GM18907 (cell line): Measurements from ENCODE around the gene C4orf36.

Experiments
- ATAC-seq: cut with Tn5 transposase; IDR thresholded peaks from one replicate; pipeline ENCODE4 v1.9.1; 2021; ENCODE audit warnings: mild to moderate bottlenecking, moderate library complexity; ENCODE audit not compliant: unreplicated experiment

The C4orf36 gene, protein sequence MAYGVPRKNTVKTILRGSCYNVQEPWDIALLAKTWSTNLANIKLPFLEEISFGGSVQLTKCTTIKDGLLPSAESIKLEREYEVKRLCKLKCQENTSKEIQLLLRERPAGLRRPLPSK

DNA sequence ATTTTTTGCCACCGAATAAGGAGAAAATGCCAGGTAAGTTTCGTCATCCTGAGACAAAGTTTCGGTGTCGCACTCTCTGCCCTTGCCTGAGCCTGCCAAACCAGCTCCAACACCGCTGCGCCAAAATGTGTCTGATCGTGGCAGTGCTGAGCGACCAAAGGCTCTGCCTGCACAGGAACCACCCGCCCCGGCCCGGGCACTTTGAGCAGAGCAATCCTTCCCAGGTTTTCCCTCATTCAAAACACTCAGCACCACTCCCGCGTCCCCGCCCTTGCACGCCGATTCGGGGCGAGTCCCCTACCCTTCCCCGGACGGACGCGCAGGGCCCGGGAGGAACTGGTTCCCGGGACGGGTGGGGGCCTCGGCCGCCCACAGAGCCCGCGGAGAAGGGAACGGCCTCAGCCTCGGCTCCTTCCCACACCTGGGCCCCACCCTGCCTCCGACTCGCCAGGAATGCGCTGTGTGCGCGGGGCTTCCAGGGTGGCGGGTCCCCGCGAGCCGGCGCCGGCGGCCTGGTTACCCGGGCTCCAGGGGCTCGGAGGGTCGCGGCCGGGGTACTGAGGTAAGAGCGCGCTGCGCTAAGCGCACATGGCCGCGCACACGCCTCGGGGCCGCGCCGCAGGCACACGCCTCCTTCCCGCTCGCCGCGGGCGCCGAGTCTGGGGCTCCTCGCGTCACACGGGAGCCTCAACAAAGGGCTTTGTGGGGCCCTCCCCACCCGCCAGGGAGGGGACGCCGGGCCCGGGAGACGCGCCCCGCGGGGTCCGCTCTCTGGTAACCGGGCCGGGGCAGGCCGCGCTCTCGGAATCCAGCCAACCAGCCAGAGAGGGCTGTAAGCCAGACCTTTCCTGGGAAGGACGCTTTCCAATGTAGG is at the start of gene C4orf36:
Gene C4orf36 (minus strand): TSS at position 661 of the 874 bp plus-strand sequence. CDS start 902 bp downstream, outside the sequence.
- peak; percentile 73 for ATAC-seq

DNA sequence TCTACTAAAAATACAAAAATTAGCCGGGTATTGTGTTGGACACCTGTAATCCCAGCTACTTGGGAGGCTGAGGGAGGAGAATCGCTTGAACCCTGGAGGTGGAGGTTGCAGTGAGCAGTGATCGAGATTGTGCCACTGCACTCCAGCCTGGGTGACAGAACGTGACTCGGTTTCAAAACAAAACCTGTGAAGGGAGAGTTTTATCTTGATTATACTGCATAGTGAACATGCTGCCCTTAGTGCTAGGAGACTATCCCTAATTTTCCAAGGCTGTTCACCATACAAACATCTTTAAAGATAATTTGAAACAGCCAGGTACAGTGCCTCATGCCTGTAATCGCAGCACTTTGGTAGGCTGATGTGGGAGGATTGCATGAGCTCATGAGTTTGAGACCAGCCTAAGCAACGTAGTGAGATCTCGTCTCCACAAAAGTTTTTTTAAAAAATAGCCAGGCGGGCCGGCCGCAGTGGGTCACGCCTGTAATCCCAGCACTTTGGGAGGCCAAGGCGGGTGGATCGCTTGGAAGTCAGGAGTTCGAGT is 48.8 kb upstream of the C4orf36 start:
- no peak for ATAC-seq

- ATAC-seq: peak; percentile 66
Measured at GRCh38 chr4:86939729-86940575, 47.7 kb upstream of the C4orf36 start.

- no peak for ATAC-seq
Measured at GRCh38 chr4:86938771-86939520, 46.7 kb upstream of the C4orf36 start.

DNA sequence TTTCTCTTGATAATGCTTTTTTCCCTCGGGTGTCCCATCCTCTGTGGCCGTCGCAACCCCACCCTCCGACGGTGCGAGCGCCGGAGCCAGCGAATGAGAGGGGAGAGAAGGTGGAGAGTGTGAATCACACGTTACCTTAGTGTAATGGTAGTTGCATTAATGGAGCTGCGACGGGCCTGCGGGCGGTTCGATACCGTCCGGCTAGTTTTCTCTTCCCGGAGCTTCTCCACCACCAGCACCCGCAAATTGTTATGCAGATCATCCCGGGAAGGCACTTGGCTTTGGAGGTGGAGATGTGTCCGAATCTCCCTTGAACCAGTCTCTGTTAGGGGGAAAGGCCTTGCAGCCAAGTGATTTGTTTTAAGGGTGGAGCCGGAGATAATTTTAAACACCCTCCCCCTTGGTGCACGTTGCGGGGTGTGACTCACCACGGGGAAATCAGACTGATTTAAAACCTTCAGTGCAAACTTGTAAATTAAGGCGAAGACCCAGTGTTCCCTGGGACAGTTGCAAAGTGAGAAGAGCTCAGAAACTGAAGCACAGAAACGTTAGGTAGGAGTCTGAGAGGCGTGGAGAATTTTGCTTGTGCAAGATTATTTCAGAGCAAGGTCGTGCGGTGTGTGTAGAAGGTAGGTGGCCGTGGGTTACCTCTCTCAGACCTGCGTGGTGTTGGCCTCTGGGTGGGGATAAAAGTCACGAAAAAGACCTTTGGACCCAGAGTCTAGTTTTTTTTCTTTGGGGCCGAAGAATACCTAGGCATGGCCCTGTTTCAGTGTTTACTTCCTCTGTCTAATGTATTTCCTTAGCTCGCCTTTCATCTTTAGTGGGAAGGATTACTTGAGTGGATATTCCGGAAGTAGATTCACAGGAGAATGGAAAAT is 43.9 kb upstream of the C4orf36 start:
- peak; percentile 37 for ATAC-seq

GRCh38 chr4:86935566-86935852 is 43.3 kb upstream of the C4orf36 start:
- peak; percentile 2 for ATAC-seq

- peak; percentile 59 for ATAC-seq
Measured at GRCh38 chr4:86934771-86935565, 42.7 kb upstream of the C4orf36 start, which contains the start of gene AFF1. Gene AFF1 (plus strand): TSS chr4:86935011. CDS start chr4:86948534, 13,523 bp downstream.

DNA sequence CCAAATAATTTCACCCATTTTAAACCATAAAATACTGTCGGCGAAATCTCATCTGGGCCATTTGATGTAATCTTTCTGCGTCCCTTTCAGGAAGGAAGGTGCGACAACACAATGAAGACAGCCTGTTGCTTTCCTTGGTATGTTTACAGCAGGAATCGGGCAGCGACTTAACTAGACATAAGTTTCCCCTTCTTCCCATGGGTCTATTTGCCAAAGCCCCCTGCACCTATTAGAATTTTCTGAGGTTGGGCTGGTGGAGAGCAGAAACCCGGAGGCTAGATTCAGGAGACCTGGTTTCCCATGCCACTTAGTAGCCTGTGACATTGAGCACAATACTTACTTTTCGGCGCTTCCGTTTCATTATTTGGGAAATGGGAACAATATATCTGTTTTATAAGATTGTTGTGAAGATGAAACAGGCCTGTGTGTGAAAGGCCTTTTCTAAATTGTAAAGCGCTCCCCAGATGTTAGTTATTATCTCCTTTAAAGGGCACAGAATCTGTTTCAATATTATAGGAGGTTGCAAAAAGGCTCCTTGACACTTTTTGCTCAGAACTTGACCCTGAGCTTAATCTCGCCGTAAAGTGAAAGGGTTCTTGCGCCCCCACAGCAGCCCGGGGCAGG is 42.0 kb upstream of the C4orf36 start:
- ATAC-seq: no peak

- ATAC-seq: peak; percentile 29
Measured at GRCh38 chr4:86928400-86929255, 36.4 kb upstream of the C4orf36 start.

DNA sequence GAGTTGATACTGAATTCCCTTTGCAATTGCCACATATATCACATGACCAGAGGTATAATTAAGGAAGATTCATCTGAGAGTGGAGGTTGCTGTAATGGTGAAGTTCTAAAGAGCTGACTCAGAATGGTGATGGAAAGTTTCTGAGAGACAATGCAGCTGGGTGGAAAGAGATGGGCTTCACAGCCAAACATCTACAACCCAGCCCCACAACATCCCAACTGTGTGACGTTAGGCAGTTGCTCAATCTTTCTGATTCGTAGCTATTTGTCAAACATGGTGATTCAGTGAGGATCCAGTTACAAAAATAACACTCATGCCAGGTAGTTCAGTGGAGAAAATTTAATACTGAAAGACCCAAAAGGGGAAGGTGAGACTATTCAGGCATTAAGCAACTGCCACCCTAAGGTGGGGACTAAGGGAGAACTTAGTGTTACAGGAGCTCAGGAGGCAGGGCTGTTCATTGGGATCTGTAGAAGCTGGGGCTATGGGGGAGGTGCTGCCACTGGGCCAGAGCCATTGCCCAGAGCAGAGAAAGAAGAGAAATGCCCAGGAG is 35.7 kb upstream of the C4orf36 start:
- peak; percentile 33 for ATAC-seq

GRCh38 chr4:86926435-86927086 is 34.3 kb upstream of the C4orf36 start:
- no peak for ATAC-seq

- no peak for ATAC-seq
Measured at GRCh38 chr4:86924811-86925210, 32.6 kb upstream of the C4orf36 start.

DNA sequence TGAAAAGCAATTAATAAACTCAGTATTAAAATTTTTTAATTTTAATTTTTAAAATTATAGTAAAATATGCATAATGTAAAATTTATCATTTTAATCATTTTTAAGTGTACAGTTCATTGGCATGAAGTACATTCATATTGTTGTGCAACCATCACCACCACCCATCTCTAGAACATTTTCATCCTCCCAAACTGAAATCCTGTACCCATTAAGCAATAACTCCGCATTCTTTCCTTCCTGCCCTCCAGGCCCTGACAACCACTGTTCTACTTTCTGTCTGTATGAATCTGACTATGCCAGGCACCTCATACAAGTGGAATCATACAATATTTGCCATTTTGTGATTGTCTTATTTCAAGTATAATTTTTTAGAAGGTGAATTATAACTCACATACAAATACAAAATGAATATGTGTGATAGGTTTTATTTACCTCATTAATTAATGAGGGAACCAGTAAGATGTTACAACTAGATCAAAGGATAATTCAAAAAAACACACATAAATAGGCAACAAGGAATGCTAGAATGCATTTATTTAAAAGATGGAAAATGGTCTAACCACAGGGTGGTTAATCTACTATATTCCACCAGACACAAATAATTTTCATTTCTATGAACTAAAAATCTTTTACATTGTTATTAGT is 29.5 kb upstream of the C4orf36 start:
- ATAC-seq: no peak

DNA sequence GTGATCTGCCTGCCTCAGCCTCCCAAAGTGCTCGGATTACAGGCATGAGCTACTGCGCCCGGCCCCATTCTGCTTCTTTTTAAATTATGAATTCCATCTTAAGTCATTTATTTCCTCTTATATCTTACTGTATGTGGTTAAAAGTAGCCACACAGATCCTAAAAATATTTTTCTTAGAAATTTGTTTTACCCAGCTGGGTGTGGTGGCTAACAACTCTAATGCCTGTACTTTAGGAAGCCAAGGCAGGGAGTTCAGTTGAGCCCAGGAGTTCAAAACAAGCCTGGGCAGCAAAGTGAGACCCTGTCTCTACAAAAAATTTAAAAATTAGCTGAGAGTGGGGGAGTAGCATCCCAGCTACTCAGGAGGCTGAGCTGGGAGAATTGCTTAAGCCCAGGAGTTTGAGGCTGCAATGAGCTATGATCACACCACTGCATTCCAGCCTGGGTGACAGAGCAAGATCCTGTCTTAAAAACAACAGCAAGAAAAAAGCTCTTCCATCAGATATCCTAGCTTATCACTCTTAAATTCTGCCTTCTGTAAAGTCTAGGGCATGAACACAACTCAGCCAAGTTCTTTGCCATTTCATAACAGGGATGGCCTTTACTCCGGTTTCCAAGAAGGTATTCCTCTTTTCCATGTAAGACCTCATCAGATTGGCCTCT is 27.5 kb upstream of the C4orf36 start:
- no peak for ATAC-seq

DNA sequence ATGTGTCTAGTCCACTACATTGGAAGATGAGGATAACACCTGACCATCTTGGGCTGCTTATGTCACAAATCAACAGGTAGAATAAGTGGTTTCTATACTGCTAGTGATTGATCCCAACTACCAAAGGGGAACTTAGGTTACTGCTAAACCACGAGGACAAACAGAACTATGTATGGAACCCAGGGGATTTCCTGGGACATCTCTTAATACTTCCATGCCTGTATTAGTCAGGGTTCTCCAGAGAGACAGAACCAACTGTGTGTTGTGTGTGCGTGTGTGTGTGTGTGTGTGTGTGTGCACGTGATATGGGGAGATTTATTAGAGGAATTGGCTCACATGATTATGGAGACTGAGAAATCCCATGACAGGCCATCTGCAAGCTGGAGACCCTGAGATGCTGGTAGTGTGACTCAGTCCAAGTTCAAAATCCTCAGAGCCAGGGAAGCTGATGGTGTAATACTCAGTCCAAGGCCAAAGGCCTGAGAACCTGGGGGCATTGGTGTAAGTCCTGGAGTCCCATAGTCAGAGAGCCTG is 26.4 kb upstream of the C4orf36 start:
- no peak for ATAC-seq
